Hepatocyte (in vitro differentiated cells): ENCODE data around the gene PSMD8. TPM values are rescaled to one million over a fixed set of nuclear protein-coding genes. Genes with fewer than 3 reads are reported as not detected.
"Not testable (repeated sequence)": the region's sequence is repeated elsewhere in the genome, so short reads cannot be mapped to it uniquely, and the experiment has no call there.

Experiments
- DNase-seq: peaks from one replicate; pipeline ENCODE4 v3.0.0-alpha.2; 2016; ENCODE audit warnings: low spot score
- H2AFZ ChIP-seq: fragments of 200-600 bp; sonication (generic); 2 replicates; pipeline ENCODE4 v1.6.0; 2016; ENCODE audit warnings: antibody characterized with exemption, mild to moderate bottlenecking
- H3K27ac ChIP-seq: fragments of 200-600 bp; sonication (generic); 2 replicates; pipeline ENCODE4 v1.5.1; 2016; ENCODE audit warnings: mild to moderate bottlenecking
- H3K27me3 ChIP-seq: fragments of 200-600 bp; sonication (generic); 2 replicates; pipeline ENCODE4 v1.6.1; 2016
- H3K36me3 ChIP-seq: fragments of 200-600 bp; sonication (generic); replicated peaks from 2 replicates; pipeline ENCODE4 v1.5.1; 2016; ENCODE audit warnings: low read depth; ENCODE audit not compliant: insufficient read depth
- H3K4me1 ChIP-seq: fragments of 200-600 bp; sonication (generic); 2 replicates; pipeline ENCODE4 v1.5.1; 2016; ENCODE audit warnings: mild to moderate bottlenecking, moderate library complexity; ENCODE audit not compliant: insufficient read depth
- H3K4me2 ChIP-seq: fragments of 200-600 bp; sonication (generic); 2 replicates; pipeline ENCODE4 v1.6.0; 2016
- H3K4me3 ChIP-seq: fragments of 200-600 bp; sonication (generic); 2 replicates; pipeline ENCODE4 v1.5.1; 2016; ENCODE audit warnings: mild to moderate bottlenecking
- H3K79me2 ChIP-seq: fragments of 200-600 bp; sonication (generic); 2 replicates; pipeline ENCODE4 v1.6.0; 2017; ENCODE audit warnings: mild to moderate bottlenecking
- H3K9me2 ChIP-seq: fragments of 200-600 bp; sonication (generic); replicated peaks from 2 replicates; pipeline ENCODE4 v1.6.0; 2017; ENCODE audit warnings: mild to moderate bottlenecking; ENCODE audit not compliant: insufficient read depth
- H3K9me3 ChIP-seq: fragments of 200-600 bp; sonication (generic); 2 replicates; pipeline ENCODE4 v1.5.1; 2016; ENCODE audit warnings: low read depth, mild to moderate bottlenecking
- H4K20me1 ChIP-seq: fragments of 200-600 bp; sonication (generic); 2 replicates; pipeline ENCODE4 v1.6.0; 2016; ENCODE audit warnings: mild to moderate bottlenecking; ENCODE audit not compliant: insufficient read depth, poor library complexity, severe bottlenecking
- CTCF ChIP-seq: fragments of 200-600 bp; sonication (generic); IDR thresholded peaks from 2 replicates; pipeline ENCODE4 v1.5.1; 2016; ENCODE audit warnings: antibody characterized with exemption, mild to moderate bottlenecking; ENCODE audit not compliant: poor library complexity
- EZH2 ChIP-seq: fragments of 200-600 bp; sonication (generic); IDR thresholded peaks from 2 replicates; pipeline ENCODE4 v1.6.1; 2016; ENCODE audit warnings: antibody characterized with exemption, mild to moderate bottlenecking, borderline replicate concordance
- EZH2phosphoT487 ChIP-seq: fragments of 200-600 bp; sonication (generic); IDR thresholded peaks from one replicate; pipeline ENCODE4 v1.6.1; 2018; ENCODE audit warnings: antibody characterized with exemption, mild to moderate bottlenecking, low read depth, moderate library complexity; ENCODE audit not compliant: unreplicated experiment, severe bottlenecking
- WGBS: methylation state at CpG from one replicate; pipeline ENCODE4 v1.1.6; 2016; ENCODE audit warnings: low lambda C conversion rate; ENCODE audit errors: missing lambda C conversion rate; 5-methylcytosine and 5-hydroxymethylcytosine counted together
- polyA plus RNA-seq: library from polyadenylated mRNA; unstranded; fragments of >200 nt; fragmentation: Nextera tagmentation; extraction: Ambion mirVana; gene quantifications from 2 replicates; pipeline ENCODE4 v1.2.1, GENCODE V29; 2016
- total RNA-seq: library from RNA; depleted of rRNA; stranded (reverse); fragments of >200 nt; gene quantifications from 2 replicates; pipeline ENCODE4 v1.2.3, GENCODE V29; 2014

PSMD8 gene
- total and polyA plus RNA-seq, 2 experiments from 2014 or later = 250 to 278 TPM

- no peaks in the 10 kb centered on the region for H3K79me2 ChIP-seq
- H3K4me2 ChIP-seq = no peak within 1 kb of the TSS
- H3K27me3 ChIP-seq = no peaks in the 10 kb centered on the region
- H2AFZ ChIP-seq = no peak within 1 kb of the TSS
- TF ChIP-seq EZH2phosphoT487 (no peak), EZH2 (no peak), CTCF (no peak)
- no peaks in the 10 kb centered on the region for H3K9me3 ChIP-seq
- DNase-seq = no peak
- no peaks in the 10 kb centered on the region for H4K20me1 ChIP-seq
- no peak within 1 kb of the TSS for H3K4me3 ChIP-seq
- no peaks in the 10 kb centered on the region for H3K36me3 ChIP-seq
- H3K4me1 ChIP-seq = no peaks in the 10 kb centered on the region
- H3K27ac ChIP-seq = no peak within 1 kb of the TSS
- H3K9me2 ChIP-seq = no peaks in the 10 kb centered on the region
- 56% methylated on average over 16 of the region's 20 CpGs for WGBS
Measured at GRCh38 chr19:38425810-38426466, 51.6 kb downstream of the PSMD8 start, which contains the start of gene RASGRP4. TSS of gene RASGRP4 (minus strand) at chr19:38426219. CDS start at chr19:38426091, 128 bp downstream.

GRCh38 chr19:38427035-38427677 is 52.8 kb downstream of the PSMD8 start:
- 85% methylated on average over 17 of the region's 17 CpGs for WGBS
- not testable (repeated sequence) for DNase-seq, H4K20me1 ChIP-seq, H3K9me3 ChIP-seq, H3K9me2 ChIP-seq, H3K27me3 ChIP-seq, H3K4me1 ChIP-seq, H3K36me3 ChIP-seq, H3K4me3 ChIP-seq, H3K79me2 ChIP-seq, H2AFZ ChIP-seq, H3K27ac ChIP-seq, H3K4me2 ChIP-seq

- Histone ChIP-seq H3K4me1 (no peaks in the 10 kb centered on the region), H3K4me2 (no peak overlapping the region), H3K4me3 (no peak overlapping the region), H3K27me3 (peaks cover 10% of the 10 kb centered on the region), H3K27ac (no peak overlapping the region), H3K79me2 (no peaks in the 10 kb centered on the region), H3K36me3 (no peaks in the 10 kb centered on the region), H3K9me2 (no peaks in the 10 kb centered on the region), H4K20me1 (no peaks in the 10 kb centered on the region), H2AFZ (no peak overlapping the region), H3K9me3 (no peaks in the 10 kb centered on the region)
- TF ChIP-seq EZH2phosphoT487 (no peak), CTCF (no peak), EZH2 (no peak)
- DNase-seq = no peak
- 84% methylated on average over 14 of the region's 14 CpGs for WGBS
Measured at GRCh38 chr19:38429055-38429810, 54.9 kb downstream of the PSMD8 start.

- no peak overlapping the region for H2AFZ ChIP-seq
- H3K79me2 ChIP-seq = no peaks in the 10 kb centered on the region
- H3K27me3 ChIP-seq = peaks cover 15% of the 10 kb centered on the region
- TF ChIP-seq EZH2 (no peak), CTCF (no peak), EZH2phosphoT487 (no peak)
- H4K20me1 ChIP-seq = no peaks in the 10 kb centered on the region
- 88% methylated on average over 2 of the region's 2 CpGs for WGBS
- H3K4me2 ChIP-seq = no peak overlapping the region
- H3K36me3 ChIP-seq = no peaks in the 10 kb centered on the region
- no peak overlapping the region for H3K4me3 ChIP-seq
- H3K27ac ChIP-seq = no peak overlapping the region
- DNase-seq = no peak
- no peaks in the 10 kb centered on the region for H3K9me3 ChIP-seq
- no peaks in the 10 kb centered on the region for H3K9me2 ChIP-seq
- H3K4me1 ChIP-seq = no peaks in the 10 kb centered on the region
Measured at GRCh38 chr19:38429811-38430156, 55.4 kb downstream of the PSMD8 start.
